HL-60 (cell line): Measurements from ENCODE around the gene CFLAR.

Source experiments
- GABPA ChIP-seq: IDR thresholded peaks from 2 replicates; pipeline ENCODE4 v1.6.1; 2012; ENCODE audit warnings: low read depth
- POLR2AphosphoS5 ChIP-seq: IDR thresholded peaks from 2 replicates; pipeline ENCODE4 v1.6.1; 2012; ENCODE audit warnings: low read depth
- TF ChIP-seq, protein P1 (sequence below): IDR thresholded peaks from one replicate; pipeline ENCODE4 v1.5.1; 2011; ENCODE audit warnings: low read length, control low read depth, inconsistent platforms; ENCODE audit not compliant: insufficient read depth
- TF ChIP-seq, protein P2 (sequence below): IDR thresholded peaks from 2 replicates; pipeline ENCODE4 v1.6.1; 2012; ENCODE audit warnings: low read depth; ENCODE audit not compliant: insufficient replicate concordance

DNA sequence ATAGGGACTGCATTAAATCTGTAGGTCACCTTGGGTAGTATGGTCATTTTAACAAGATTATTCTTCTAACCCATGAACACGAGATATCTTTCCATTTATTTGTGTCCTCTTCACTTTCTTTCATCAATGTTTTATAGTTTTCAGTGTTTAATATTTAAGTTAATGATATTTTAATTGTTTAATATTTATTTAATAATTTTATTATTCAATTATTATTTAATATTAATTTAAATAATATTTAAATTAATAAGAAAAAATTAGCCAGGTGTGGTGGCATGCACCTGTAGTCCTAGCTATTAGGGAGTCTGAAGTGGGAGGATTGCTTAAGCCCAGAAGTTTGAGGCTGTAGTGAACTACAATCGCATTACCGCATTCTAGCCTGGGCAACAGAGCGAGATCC lies 100.0 kb downstream of the CFLAR start:
- TF ChIP-seq, protein P1, sequence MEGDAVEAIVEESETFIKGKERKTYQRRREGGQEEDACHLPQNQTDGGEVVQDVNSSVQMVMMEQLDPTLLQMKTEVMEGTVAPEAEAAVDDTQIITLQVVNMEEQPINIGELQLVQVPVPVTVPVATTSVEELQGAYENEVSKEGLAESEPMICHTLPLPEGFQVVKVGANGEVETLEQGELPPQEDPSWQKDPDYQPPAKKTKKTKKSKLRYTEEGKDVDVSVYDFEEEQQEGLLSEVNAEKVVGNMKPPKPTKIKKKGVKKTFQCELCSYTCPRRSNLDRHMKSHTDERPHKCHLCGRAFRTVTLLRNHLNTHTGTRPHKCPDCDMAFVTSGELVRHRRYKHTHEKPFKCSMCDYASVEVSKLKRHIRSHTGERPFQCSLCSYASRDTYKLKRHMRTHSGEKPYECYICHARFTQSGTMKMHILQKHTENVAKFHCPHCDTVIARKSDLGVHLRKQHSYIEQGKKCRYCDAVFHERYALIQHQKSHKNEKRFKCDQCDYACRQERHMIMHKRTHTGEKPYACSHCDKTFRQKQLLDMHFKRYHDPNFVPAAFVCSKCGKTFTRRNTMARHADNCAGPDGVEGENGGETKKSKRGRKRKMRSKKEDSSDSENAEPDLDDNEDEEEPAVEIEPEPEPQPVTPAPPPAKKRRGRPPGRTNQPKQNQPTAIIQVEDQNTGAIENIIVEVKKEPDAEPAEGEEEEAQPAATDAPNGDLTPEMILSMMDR, result no peak
- TF ChIP-seq POLR2AphosphoS5 (no peak), GABPA (no peak)
- TF ChIP-seq, protein P2, sequence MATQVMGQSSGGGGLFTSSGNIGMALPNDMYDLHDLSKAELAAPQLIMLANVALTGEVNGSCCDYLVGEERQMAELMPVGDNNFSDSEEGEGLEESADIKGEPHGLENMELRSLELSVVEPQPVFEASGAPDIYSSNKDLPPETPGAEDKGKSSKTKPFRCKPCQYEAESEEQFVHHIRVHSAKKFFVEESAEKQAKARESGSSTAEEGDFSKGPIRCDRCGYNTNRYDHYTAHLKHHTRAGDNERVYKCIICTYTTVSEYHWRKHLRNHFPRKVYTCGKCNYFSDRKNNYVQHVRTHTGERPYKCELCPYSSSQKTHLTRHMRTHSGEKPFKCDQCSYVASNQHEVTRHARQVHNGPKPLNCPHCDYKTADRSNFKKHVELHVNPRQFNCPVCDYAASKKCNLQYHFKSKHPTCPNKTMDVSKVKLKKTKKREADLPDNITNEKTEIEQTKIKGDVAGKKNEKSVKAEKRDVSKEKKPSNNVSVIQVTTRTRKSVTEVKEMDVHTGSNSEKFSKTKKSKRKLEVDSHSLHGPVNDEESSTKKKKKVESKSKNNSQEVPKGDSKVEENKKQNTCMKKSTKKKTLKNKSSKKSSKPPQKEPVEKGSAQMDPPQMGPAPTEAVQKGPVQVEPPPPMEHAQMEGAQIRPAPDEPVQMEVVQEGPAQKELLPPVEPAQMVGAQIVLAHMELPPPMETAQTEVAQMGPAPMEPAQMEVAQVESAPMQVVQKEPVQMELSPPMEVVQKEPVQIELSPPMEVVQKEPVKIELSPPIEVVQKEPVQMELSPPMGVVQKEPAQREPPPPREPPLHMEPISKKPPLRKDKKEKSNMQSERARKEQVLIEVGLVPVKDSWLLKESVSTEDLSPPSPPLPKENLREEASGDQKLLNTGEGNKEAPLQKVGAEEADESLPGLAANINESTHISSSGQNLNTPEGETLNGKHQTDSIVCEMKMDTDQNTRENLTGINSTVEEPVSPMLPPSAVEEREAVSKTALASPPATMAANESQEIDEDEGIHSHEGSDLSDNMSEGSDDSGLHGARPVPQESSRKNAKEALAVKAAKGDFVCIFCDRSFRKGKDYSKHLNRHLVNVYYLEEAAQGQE, result no peak
